AG08395 (cell line): ENCODE results near the gene ASXL2.
"Not testable (repeated sequence)": the region's sequence is repeated elsewhere in the genome, so short reads cannot be mapped to it uniquely, and the experiment has no call there.

Experiments
- DNase-seq: peaks from one replicate; pipeline ENCODE4 v3.0.0; 2012; ENCODE audit warnings: mixed read lengths, low spot score

ASXL2 gene

GRCh38 chr2:25891672-25892071, 13.4 kb upstream of the ASXL2 start:
- DNase-seq: no peak

GRCh38 chr2:25887624-25888242, 9.4 kb upstream of the ASXL2 start:
- no peak for DNase-seq

DNA sequence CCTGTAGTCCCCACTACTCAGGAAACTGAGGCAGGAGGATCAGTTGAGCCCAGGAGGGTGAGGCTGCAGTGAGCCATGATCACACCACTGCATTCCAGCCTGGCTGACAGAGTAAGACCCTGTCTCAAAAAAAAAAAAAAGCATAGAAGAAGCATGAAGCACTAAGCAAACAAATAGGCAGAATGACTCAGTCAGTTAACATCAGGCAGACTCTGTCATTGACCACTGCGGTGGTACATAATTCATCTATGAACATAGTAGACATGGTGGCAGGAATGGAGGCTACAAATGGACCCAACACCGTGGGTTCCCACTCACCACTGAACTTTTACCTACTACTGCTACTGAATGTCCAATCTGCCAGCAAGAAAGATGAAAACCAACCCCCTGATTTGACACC, 7.6 kb upstream of the ASXL2 start:
- peak; percentile 22 for DNase-seq

- no peak for DNase-seq
Measured at GRCh38 chr2:25881764-25882163, 3.5 kb upstream of the ASXL2 start.

GRCh38 chr2:25879133-25879730, 945 bp upstream of the ASXL2 start:
- peak; percentile 7 for DNase-seq

GRCh38 chr2:25877431-25878360, 591 bp downstream of the ASXL2 start:
- DNase-seq: peak; percentile 63

DNA sequence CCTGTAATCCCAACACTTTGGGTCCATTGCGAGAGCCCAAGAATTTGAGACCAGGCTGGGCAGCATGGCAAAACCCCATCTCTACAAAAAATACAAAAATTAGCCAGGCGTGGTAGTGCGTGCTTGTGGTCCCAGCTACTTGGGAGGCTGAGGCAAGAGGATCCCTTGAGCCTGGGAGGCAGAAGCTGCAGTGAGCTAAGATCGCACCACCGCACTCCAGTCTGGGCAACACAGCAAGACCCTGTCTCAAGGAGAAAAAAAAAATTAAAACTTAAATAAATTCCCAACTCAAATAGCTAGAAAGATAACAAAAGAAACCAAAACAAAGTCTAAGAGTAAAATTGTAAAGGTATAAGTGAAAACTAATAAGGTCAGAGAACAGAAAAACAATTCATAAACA, 6.2 kb downstream of the ASXL2 start:
- no peak for DNase-seq

GRCh38 chr2:25867396-25868003, 10.8 kb downstream of the ASXL2 start:
- DNase-seq: no peak

- no peak for DNase-seq
Measured at GRCh38 chr2:25856377-25856776, 21.9 kb downstream of the ASXL2 start.

DNA sequence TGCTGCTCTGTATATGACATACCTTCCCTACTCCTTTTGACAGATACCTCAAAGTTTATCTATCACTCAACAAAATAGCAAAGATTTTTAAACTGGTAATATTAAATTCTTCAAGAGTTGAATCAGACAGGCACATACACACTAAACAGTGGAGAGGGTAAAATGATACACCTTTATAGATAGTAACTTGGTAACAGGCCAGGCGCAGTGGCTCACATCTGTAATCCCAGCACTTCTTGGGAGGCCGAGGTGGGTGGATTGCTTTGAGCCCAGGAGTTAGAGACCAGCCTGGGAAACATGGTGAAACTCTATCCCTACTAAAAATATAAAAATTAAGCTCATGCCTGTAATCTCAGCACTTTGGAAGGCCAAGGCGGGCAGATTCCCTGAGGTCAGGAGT, 23.2 kb downstream of the ASXL2 start:
- no peak for DNase-seq

- no peak for DNase-seq
Measured at GRCh38 chr2:25854613-25855012, 23.7 kb downstream of the ASXL2 start.

DNA sequence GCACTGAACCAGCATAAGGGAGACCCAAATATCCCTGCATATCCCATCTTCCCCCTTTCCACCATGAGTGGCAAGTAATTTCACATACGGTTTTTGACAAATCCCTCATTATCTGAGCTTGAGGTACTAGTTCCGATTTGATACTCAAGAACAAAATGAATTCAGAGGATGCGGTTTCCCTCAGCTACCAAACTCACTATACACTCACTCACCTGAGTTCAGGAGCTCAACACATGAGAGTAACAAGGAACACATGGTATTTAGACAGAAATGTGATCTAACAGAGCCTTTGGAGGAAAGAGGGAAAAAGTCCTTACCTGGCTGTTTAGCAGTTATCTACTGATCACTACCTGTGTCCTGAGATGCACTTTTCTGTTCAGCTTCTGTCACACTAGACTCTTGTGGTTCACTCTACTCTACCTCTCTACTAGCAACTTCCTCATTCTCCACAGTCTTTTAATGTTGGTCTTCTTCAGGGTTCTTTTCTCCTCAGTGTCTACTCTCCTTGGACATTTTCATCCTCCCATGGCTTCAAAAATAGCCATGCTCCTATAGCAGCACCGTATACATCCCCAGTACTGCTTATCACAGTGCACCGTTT, 25.1 kb downstream of the ASXL2 start:
- DNase-seq: no peak

DNA sequence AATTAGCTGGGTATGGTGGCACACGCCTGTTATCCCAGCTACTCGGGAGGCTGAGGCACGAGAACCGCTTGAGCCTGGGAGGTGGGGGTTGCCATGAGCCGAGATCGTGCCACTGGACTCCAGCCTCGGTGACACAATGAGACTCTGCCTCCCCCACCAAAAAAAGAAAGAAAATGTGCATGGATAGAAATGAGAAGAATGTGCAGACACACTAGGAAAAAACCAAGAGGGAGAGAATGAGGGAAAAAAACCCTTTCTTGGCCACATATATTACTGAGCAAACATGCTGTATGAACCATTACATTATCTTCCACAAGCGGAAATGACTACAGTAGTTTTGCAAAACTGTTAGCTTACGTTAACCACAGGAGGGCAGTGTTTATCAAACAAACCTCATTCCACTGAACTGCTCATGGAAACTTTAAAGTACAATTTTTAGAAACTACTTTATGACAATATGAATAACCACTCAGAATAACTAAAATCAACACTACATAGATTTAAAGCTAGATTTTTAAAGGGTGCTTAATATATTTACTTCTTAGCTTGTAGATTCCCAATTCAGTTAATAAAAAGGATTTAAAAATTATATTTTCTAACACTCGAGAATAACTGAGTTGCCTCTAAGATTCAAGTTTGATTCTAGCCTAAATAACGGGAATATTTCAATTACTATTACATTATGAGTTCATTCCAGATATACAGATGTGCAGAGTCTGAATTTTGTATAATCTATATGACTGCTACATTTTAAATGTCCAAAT, 26.4 kb downstream of the ASXL2 start:
- peak; percentile 85 for DNase-seq

DNA sequence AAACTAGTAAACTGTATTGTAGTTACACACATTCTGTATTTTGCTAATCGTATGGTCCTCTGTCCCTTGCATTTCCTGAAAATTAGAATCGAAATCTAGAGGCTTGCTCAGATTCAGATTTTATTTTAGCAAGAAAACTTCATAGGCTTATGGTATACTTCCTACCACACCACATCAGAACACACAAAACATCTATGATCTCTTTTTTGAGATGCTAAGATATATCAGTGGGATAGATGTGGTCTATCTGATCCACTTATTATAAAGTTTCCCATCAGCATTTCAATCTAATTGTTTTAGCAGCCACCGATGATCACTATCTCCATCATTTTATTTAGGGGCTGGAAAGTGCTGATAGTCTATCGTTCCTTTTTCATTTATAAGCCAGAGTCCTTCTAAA, 27.9 kb downstream of the ASXL2 start:
- DNase-seq: not testable (repeated sequence)

GRCh38 chr2:25849350-25849749, 28.9 kb downstream of the ASXL2 start:
- not testable (repeated sequence) for DNase-seq

GRCh38 chr2:25845843-25846505, 32.3 kb downstream of the ASXL2 start:
- no peak for DNase-seq

- DNase-seq: no peak
Measured at GRCh38 chr2:25844089-25844488, 34.2 kb downstream of the ASXL2 start.

DNA sequence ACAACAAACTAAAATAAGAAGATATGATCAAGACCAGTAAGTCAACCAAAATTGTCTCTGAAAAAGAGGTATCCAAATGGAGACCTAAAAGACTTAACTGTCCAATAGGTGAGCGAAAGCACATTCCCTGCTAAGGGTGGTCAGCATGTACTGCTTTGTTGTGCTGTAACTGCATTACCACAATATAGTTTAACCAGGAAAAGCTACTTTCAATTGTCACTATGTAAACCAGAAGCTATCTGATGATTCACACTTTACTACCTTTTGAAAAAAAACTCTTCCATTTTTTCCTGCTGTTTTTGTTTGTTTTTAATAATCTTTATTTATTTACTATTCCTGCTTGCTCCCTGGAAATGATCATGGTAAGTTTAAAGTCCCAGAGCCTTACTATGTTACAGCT, 36.1 kb downstream of the ASXL2 start:
- no peak for DNase-seq

GRCh38 chr2:25838152-25838756, 40.0 kb downstream of the ASXL2 start:
- no peak for DNase-seq

- DNase-seq: no peak
Measured at GRCh38 chr2:25835906-25836305, 42.4 kb downstream of the ASXL2 start.
